Measurements from ENCODE around the gene CNMD.

DNA sequence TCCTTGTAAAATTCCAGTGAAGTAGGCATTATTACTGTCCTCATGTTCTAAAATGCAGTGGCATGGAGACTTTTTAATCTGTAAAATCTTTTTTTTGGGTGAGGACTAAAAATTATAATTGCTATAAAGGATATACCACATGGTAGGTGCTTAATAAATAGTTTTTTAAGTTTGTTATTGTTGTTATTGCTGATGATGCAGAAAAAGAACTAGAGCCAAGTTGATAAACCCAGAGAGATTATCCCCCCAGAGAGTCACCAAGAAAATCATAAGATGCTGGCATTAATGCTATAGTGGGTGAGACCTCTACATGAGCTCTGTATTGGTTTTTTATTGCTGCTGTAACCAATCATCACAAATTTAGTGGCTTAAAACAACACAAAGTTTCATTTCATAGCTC lies 44.3 kb upstream of the CNMD start:
- TF ChIP-seq, protein P1, sequence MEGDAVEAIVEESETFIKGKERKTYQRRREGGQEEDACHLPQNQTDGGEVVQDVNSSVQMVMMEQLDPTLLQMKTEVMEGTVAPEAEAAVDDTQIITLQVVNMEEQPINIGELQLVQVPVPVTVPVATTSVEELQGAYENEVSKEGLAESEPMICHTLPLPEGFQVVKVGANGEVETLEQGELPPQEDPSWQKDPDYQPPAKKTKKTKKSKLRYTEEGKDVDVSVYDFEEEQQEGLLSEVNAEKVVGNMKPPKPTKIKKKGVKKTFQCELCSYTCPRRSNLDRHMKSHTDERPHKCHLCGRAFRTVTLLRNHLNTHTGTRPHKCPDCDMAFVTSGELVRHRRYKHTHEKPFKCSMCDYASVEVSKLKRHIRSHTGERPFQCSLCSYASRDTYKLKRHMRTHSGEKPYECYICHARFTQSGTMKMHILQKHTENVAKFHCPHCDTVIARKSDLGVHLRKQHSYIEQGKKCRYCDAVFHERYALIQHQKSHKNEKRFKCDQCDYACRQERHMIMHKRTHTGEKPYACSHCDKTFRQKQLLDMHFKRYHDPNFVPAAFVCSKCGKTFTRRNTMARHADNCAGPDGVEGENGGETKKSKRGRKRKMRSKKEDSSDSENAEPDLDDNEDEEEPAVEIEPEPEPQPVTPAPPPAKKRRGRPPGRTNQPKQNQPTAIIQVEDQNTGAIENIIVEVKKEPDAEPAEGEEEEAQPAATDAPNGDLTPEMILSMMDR (IDR thresholded peaks at IDR 0.05; ENCODE audit: low read length), result no peak
- TF ChIP-seq EZH2 (IDR thresholded peaks at IDR 0.05; ENCODE audit: borderline replicate concordance, low read length), result no peak

Data from OCI-LY1 (cell line).